ENCODE data around the gene GPATCH2L. TPM values are rescaled to one million over a fixed set of nuclear protein-coding genes. Genes with fewer than 3 reads are reported as not detected.

GPATCH2L gene
- total and polyA plus RNA-seq, 2 experiments from 2014 or later: 19.6 to 94.4 TPM

DNA sequence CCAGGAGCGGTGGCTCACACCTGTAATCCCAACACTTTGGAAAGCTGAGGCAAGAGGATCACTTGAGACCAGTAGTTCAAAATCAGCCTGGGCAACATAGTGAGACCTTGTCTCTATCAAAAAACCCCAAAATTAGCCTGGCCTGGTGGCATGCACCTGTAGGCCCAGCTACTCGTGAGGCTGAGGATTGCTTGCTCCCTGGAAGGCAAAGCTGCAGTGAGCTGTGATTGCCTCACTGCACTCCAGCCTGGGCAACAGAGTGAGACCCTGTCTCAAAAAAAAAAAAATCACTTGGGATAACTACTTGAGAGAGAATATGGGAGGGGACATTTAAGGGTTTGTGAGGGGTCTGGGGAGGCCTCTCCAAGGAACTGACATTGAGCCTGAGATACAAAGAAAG, 109.0 kb downstream of the GPATCH2L start:
- ATAC-seq (no peak), DNase-seq (ENCODE audit: low spot score) (no peak)
- no peaks in the 10 kb centered on the region for H3K27me3 ChIP-seq (ENCODE audit: insufficient read depth)
- Mint-ChIP-seq H3K27ac (no peak overlapping the region), H3K27me3 (ENCODE audit: insufficient read depth, low read depth, poor library complexity) (peaks cover 10% of the 10 kb centered on the region), H3K4me3 (no peak overlapping the region), H3K36me3 (ENCODE audit: low read depth) (no peaks in the 10 kb centered on the region), H3K4me1 (peaks cover 12% of the 10 kb centered on the region), H3K9me3 (no peaks in the 10 kb centered on the region)
- H4K20me1 ChIP-seq (replicated peaks; ENCODE audit: insufficient read depth): no peaks in the 10 kb centered on the region
- no peak overlapping the region for H3K4me3 ChIP-seq
- H3K36me3 ChIP-seq (ENCODE audit: insufficient read depth): no peaks in the 10 kb centered on the region
- no peaks in the 10 kb centered on the region for H3K79me2 ChIP-seq (replicated peaks; ENCODE audit: insufficient read depth)
- peaks cover 2% of the 10 kb centered on the region; the same call in 1 of the 2 replicates for H3K9me2 ChIP-seq (ENCODE audit: insufficient read depth)
- peak overlapping the region; percentile 29; the same call in 1 of the 2 replicates for H3K4me2 ChIP-seq
- no peak overlapping the region for H3K27ac ChIP-seq (ENCODE audit: low read depth)
- TF ChIP-seq JUNB (IDR thresholded peaks at IDR 0.05; ENCODE audit: unreplicated experiment) (no peak), POLR2AphosphoS5 (IDR thresholded peaks at IDR 0.05; ENCODE audit: low read depth) (no peak), ZNF331 (CRISPR knock-in tag; IDR thresholded peaks at IDR 0.05; ENCODE audit: low read depth) (no peak), CREB1 (CRISPR knock-in tag; IDR thresholded peaks at IDR 0.05; ENCODE audit: low read depth) (no peak), ZNF114 (CRISPR knock-in tag; IDR thresholded peaks at IDR 0.05) (no peak), STAT1 (IDR thresholded peaks at IDR 0.05; ENCODE audit: unreplicated experiment) (no peak), NANOG (IDR thresholded peaks at IDR 0.05; ENCODE audit: borderline replicate concordance) (no peak), EZH2 (IDR thresholded peaks at IDR 0.05; ENCODE audit: low read depth, unreplicated experiment) (no peak), EZH2phosphoT487 (IDR thresholded peaks at IDR 0.05; ENCODE audit: unreplicated experiment) (no peak)
- TF ChIP-seq, protein P1, sequence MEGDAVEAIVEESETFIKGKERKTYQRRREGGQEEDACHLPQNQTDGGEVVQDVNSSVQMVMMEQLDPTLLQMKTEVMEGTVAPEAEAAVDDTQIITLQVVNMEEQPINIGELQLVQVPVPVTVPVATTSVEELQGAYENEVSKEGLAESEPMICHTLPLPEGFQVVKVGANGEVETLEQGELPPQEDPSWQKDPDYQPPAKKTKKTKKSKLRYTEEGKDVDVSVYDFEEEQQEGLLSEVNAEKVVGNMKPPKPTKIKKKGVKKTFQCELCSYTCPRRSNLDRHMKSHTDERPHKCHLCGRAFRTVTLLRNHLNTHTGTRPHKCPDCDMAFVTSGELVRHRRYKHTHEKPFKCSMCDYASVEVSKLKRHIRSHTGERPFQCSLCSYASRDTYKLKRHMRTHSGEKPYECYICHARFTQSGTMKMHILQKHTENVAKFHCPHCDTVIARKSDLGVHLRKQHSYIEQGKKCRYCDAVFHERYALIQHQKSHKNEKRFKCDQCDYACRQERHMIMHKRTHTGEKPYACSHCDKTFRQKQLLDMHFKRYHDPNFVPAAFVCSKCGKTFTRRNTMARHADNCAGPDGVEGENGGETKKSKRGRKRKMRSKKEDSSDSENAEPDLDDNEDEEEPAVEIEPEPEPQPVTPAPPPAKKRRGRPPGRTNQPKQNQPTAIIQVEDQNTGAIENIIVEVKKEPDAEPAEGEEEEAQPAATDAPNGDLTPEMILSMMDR (conservative IDR thresholded peaks at IDR 0.05; ENCODE audit: low read depth in 2 of 2): no peak
- TF ChIP-seq, protein P2, sequence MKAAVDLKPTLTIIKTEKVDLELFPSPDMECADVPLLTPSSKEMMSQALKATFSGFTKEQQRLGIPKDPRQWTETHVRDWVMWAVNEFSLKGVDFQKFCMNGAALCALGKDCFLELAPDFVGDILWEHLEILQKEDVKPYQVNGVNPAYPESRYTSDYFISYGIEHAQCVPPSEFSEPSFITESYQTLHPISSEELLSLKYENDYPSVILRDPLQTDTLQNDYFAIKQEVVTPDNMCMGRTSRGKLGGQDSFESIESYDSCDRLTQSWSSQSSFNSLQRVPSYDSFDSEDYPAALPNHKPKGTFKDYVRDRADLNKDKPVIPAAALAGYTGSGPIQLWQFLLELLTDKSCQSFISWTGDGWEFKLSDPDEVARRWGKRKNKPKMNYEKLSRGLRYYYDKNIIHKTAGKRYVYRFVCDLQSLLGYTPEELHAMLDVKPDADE (IDR thresholded peaks at IDR 0.05): no peak
- TF ChIP-seq, protein P3, sequence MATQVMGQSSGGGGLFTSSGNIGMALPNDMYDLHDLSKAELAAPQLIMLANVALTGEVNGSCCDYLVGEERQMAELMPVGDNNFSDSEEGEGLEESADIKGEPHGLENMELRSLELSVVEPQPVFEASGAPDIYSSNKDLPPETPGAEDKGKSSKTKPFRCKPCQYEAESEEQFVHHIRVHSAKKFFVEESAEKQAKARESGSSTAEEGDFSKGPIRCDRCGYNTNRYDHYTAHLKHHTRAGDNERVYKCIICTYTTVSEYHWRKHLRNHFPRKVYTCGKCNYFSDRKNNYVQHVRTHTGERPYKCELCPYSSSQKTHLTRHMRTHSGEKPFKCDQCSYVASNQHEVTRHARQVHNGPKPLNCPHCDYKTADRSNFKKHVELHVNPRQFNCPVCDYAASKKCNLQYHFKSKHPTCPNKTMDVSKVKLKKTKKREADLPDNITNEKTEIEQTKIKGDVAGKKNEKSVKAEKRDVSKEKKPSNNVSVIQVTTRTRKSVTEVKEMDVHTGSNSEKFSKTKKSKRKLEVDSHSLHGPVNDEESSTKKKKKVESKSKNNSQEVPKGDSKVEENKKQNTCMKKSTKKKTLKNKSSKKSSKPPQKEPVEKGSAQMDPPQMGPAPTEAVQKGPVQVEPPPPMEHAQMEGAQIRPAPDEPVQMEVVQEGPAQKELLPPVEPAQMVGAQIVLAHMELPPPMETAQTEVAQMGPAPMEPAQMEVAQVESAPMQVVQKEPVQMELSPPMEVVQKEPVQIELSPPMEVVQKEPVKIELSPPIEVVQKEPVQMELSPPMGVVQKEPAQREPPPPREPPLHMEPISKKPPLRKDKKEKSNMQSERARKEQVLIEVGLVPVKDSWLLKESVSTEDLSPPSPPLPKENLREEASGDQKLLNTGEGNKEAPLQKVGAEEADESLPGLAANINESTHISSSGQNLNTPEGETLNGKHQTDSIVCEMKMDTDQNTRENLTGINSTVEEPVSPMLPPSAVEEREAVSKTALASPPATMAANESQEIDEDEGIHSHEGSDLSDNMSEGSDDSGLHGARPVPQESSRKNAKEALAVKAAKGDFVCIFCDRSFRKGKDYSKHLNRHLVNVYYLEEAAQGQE (IDR thresholded peaks at IDR 0.05; ENCODE audit: unreplicated experiment): no peak
- TF ChIP-seq, protein P4, sequence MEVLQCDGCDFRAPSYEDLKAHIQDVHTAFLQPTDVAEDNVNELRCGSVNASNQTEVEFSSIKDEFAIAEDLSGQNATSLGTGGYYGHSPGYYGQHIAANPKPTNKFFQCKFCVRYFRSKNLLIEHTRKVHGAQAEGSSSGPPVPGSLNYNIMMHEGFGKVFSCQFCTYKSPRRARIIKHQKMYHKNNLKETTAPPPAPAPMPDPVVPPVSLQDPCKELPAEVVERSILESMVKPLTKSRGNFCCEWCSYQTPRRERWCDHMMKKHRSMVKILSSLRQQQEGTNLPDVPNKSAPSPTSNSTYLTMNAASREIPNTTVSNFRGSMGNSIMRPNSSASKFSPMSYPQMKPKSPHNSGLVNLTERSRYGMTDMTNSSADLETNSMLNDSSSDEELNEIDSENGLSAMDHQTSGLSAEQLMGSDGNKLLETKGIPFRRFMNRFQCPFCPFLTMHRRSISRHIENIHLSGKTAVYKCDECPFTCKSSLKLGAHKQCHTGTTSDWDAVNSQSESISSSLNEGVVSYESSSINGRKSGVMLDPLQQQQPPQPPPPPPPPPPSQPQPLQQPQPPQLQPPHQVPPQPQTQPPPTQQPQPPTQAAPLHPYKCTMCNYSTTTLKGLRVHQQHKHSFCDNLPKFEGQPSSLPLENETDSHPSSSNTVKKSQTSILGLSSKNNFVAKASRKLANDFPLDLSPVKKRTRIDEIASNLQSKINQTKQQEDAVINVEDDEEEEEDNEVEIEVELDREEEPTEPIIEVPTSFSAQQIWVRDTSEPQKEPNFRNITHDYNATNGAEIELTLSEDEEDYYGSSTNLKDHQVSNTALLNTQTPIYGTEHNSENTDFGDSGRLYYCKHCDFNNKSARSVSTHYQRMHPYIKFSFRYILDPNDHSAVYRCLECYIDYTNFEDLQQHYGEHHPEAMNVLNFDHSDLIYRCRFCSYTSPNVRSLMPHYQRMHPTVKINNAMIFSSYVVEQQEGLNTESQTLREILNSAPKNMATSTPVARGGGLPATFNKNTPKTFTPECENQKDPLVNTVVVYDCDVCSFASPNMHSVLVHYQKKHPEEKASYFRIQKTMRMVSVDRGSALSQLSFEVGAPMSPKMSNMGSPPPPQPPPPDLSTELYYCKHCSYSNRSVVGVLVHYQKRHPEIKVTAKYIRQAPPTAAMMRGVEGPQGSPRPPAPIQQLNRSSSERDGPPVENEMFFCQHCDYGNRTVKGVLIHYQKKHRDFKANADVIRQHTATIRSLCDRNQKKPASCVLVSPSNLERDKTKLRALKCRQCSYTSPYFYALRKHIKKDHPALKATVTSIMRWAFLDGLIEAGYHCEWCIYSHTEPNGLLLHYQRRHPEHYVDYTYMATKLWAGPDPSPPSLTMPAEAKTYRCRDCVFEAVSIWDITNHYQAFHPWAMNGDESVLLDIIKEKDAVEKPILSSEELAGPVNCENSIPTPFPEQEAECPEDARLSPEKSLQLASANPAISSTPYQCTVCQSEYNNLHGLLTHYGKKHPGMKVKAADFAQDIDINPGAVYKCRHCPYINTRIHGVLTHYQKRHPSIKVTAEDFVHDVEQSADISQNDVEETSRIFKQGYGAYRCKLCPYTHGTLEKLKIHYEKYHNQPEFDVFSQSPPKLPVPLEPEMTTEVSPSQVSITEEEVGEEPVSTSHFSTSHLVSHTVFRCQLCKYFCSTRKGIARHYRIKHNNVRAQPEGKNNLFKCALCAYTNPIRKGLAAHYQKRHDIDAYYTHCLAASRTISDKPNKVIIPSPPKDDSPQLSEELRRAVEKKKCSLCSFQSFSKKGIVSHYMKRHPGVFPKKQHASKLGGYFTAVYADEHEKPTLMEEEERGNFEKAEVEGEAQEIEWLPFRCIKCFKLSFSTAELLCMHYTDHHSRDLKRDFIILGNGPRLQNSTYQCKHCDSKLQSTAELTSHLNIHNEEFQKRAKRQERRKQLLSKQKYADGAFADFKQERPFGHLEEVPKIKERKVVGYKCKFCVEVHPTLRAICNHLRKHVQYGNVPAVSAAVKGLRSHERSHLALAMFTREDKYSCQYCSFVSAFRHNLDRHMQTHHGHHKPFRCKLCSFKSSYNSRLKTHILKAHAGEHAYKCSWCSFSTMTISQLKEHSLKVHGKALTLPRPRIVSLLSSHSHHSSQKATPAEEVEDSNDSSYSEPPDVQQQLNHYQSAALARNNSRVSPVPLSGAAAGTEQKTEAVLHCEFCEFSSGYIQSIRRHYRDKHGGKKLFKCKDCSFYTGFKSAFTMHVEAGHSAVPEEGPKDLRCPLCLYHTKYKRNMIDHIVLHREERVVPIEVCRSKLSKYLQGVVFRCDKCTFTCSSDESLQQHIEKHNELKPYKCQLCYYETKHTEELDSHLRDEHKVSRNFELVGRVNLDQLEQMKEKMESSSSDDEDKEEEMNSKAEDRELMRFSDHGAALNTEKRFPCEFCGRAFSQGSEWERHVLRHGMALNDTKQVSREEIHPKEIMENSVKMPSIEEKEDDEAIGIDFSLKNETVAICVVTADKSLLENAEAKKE (CRISPR knock-in tag; IDR thresholded peaks at IDR 0.05): no peak
- no peaks in the 10 kb centered on the region for H3F3A ChIP-seq (replicated peaks; ENCODE audit: low read depth)
- H3K4me1 ChIP-seq (ENCODE audit: insufficient read depth): peaks cover 13% of the 10 kb centered on the region
- H2AFZ ChIP-seq: no peak overlapping the region

Data from GM23338 (cell line).